Liver (tissue), 3 donors: ENCODE results near the gene CHST12.

ENCODE experiments used
- CTCF ChIP-seq: fragments of 150-350 bp; IDR thresholded peaks from 2 replicates; pipeline ENCODE4 v1.5.1; 2017; ENCODE audit warnings: improper control_type of control experiment, low read depth, low read length; ENCODE audit not compliant: missing input control
- GABPA ChIP-seq, 2 donors: IDR thresholded peaks in 1 of 2; conservative IDR thresholded peaks in 1 of 2; 2 replicates each; pipeline ENCODE4 v1.6.1; 2016; ENCODE audit warnings: antibody characterized with exemption in 2 of 2, mild to moderate bottlenecking in 1 of 2, moderate library complexity in 1 of 2
- HNF4A ChIP-seq, 2 donors: conservative IDR thresholded peaks; 2 replicates each; pipeline ENCODE4 v1.6.1; 2016; ENCODE audit warnings: antibody characterized with exemption in 2 of 2, mild to moderate bottlenecking in 2 of 2
- JUND ChIP-seq, 2 donors: IDR thresholded peaks; 2 replicates each; pipeline ENCODE4 v1.6.1; 2016; ENCODE audit warnings: antibody characterized with exemption in 2 of 2
- MAX ChIP-seq: IDR thresholded peaks from 2 replicates; pipeline ENCODE4 v1.6.1; 2016; ENCODE audit warnings: antibody characterized with exemption
- REST ChIP-seq: IDR thresholded peaks from 2 replicates; pipeline ENCODE4 v1.6.1; 2016; ENCODE audit warnings: antibody characterized with exemption, mild to moderate bottlenecking
- RXRA ChIP-seq, 2 donors: IDR thresholded peaks; 2 replicates each; pipeline ENCODE4 v1.6.1; 2017 to 2018; ENCODE audit warnings: antibody characterized with exemption in 2 of 2, mild to moderate bottlenecking in 1 of 2
- YY1 ChIP-seq: IDR thresholded peaks from 2 replicates; pipeline ENCODE4 v1.6.1; 2016; ENCODE audit warnings: antibody characterized with exemption, mild to moderate bottlenecking
- ZBTB33 ChIP-seq: IDR thresholded peaks from 2 replicates; pipeline ENCODE4 v1.6.1; 2016; ENCODE audit warnings: antibody characterized with exemption
- donor health status: healthy.
- donor health status: healthy.

GRCh38 chr7:2441430-2442058, 38.1 kb downstream of the CHST12 start:
- TF ChIP-seq CTCF (no peak), YY1 (no peak), JUND (IDR thresholded peaks at IDR 0.05) (no peak), RXRA (IDR thresholded peaks at IDR 0.05) (no peak), HNF4A (conservative IDR thresholded peaks at IDR 0.05) (no peak), GABPA (IDR thresholded peaks at IDR 0.05 in 1 of 2, conservative IDR thresholded peaks at IDR 0.05 in 1 of 2) (no peak), ZBTB33 (no peak), REST (no peak), MAX (no peak)
